ENCODE data around the gene PHF21B. TPM values are rescaled to one million over a fixed set of nuclear protein-coding genes. Genes with fewer than 3 reads are reported as not detected.

Gene PHF21B
- total RNA-seq, 1 experiment from 2014 or later = 4.5 TPM

DNA sequence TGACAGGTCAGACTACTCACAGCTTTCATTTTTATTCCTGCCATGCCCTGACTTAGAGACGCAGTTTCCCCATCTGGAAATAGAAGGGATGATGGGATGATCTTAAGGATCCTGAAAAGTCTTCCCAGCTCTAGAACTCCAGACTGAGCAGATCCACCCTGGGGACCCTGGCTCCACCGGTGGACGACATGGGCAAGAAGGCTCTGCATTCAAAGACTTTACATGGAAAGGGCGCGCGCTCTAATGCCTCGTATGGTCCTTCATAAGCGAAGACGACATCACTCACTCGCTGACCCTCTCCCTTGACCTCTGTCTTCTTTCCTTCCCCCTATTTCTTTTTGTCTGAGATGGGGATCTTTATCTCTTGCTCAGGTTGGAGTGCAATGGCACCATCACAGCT lies 24.4 kb upstream of the PHF21B start:
- no TSS peak for BruUV-seq (replicated peaks)
- ATAC-seq (no peak), DNase-seq (ENCODE audit: low read depth, low spot score) (no peak)
- CTCF ChIA-PET = interaction anchor here (1.1 kb wide), 1 partner anchor 9 kb away, joined by 5 read pairs; no protein-coding TSS in a partner anchor
- intact Hi-C loops (cut with micrococcal nuclease; ENCODE audit: unreplicated experiment) = no loop called here
- Histone ChIP-seq H3K36me3 (ENCODE audit: control insufficient read depth, insufficient read depth, low read length) (no peaks in the 10 kb centered on the region), H3K4me1 (ENCODE audit: control insufficient read depth, insufficient read depth, low read length) (no peaks in the 10 kb centered on the region), H3K9me3 (ENCODE audit: control insufficient read depth, insufficient read depth, low read depth, low read length) (no peaks in the 10 kb centered on the region), H3K27ac (ENCODE audit: low read length) (no peak overlapping the region), H3K27me3 (ENCODE audit: control insufficient read depth, insufficient read depth, low read length) (no peaks in the 10 kb centered on the region; the same call in 1 of the 2 replicates), H3K4me3 (ENCODE audit: low read depth in 2 of 2, low read length in 2 of 2) (no peak overlapping the region)
- in situ Hi-C loops (cut with HindIII; ENCODE audit: low pct_unique_long_range_greater_than_20kb, low sequenced_read_pairs) = no loop called here
- TF ChIP-seq, protein P1, sequence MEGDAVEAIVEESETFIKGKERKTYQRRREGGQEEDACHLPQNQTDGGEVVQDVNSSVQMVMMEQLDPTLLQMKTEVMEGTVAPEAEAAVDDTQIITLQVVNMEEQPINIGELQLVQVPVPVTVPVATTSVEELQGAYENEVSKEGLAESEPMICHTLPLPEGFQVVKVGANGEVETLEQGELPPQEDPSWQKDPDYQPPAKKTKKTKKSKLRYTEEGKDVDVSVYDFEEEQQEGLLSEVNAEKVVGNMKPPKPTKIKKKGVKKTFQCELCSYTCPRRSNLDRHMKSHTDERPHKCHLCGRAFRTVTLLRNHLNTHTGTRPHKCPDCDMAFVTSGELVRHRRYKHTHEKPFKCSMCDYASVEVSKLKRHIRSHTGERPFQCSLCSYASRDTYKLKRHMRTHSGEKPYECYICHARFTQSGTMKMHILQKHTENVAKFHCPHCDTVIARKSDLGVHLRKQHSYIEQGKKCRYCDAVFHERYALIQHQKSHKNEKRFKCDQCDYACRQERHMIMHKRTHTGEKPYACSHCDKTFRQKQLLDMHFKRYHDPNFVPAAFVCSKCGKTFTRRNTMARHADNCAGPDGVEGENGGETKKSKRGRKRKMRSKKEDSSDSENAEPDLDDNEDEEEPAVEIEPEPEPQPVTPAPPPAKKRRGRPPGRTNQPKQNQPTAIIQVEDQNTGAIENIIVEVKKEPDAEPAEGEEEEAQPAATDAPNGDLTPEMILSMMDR (IDR thresholded peaks at IDR 0.05) = no peak
- TF ChIP-seq SIN3A (IDR thresholded peaks at IDR 0.05; ENCODE audit: borderline replicate concordance, insufficient read depth, low read depth, low read length) (no peak), POLR2AphosphoS5 (IDR thresholded peaks at IDR 0.05; ENCODE audit: low read depth, low read length) (no peak), TCF7L2 (IDR thresholded peaks at IDR 0.05; ENCODE audit: low read depth, low read length) (no peak)
- TF ChIP-seq, protein P2, sequence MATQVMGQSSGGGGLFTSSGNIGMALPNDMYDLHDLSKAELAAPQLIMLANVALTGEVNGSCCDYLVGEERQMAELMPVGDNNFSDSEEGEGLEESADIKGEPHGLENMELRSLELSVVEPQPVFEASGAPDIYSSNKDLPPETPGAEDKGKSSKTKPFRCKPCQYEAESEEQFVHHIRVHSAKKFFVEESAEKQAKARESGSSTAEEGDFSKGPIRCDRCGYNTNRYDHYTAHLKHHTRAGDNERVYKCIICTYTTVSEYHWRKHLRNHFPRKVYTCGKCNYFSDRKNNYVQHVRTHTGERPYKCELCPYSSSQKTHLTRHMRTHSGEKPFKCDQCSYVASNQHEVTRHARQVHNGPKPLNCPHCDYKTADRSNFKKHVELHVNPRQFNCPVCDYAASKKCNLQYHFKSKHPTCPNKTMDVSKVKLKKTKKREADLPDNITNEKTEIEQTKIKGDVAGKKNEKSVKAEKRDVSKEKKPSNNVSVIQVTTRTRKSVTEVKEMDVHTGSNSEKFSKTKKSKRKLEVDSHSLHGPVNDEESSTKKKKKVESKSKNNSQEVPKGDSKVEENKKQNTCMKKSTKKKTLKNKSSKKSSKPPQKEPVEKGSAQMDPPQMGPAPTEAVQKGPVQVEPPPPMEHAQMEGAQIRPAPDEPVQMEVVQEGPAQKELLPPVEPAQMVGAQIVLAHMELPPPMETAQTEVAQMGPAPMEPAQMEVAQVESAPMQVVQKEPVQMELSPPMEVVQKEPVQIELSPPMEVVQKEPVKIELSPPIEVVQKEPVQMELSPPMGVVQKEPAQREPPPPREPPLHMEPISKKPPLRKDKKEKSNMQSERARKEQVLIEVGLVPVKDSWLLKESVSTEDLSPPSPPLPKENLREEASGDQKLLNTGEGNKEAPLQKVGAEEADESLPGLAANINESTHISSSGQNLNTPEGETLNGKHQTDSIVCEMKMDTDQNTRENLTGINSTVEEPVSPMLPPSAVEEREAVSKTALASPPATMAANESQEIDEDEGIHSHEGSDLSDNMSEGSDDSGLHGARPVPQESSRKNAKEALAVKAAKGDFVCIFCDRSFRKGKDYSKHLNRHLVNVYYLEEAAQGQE (IDR thresholded peaks at IDR 0.05; ENCODE audit: insufficient read depth in 1 of 2, low read depth in 2 of 2, low read length in 1 of 2) = no peak
- POLR2A ChIA-PET = no interaction called here

DNA sequence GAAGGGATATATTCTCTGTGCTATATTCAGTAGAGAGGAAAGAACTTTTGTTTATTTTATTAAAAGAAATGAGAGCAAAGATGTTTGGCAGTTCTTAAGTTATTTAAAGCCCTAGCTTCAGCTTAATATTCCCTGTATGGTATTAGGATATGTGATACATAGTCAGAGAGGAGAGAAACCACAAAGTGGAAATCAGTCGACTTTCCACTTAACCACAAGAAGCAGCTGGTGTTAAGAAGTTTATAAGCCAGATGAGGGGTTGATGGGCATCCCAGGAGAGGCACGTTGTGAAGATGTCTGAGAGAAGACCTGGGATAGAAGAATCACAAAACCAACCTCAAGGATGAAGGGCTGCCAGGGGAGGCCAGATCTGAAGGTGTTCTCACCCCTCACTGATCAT lies 23.3 kb upstream of the PHF21B start:
- ChIA-PET POLR2A (no interaction called here), CTCF (no interaction called here)
- Histone ChIP-seq H3K27me3 (ENCODE audit: control insufficient read depth, insufficient read depth, low read length) (no peaks in the 10 kb centered on the region; the same call in 1 of the 2 replicates), H3K4me1 (ENCODE audit: control insufficient read depth, insufficient read depth, low read length) (no peaks in the 10 kb centered on the region), H3K36me3 (ENCODE audit: control insufficient read depth, insufficient read depth, low read length) (no peaks in the 10 kb centered on the region), H3K9me3 (ENCODE audit: control insufficient read depth, insufficient read depth, low read depth, low read length) (no peaks in the 10 kb centered on the region), H3K4me3 (ENCODE audit: low read depth in 2 of 2, low read length in 2 of 2) (no peak overlapping the region), H3K27ac (ENCODE audit: low read length) (no peak overlapping the region)
- intact Hi-C loops (cut with micrococcal nuclease; ENCODE audit: unreplicated experiment) = no loop called here
- ATAC-seq (no peak), DNase-seq (ENCODE audit: low read depth, low spot score) (no peak)
- BruUV-seq (replicated peaks) = no TSS peak
- no peak for TF ChIP-seq POLR2AphosphoS5 (IDR thresholded peaks at IDR 0.05; ENCODE audit: low read depth, low read length)
- TF ChIP-seq SIN3A (IDR thresholded peaks at IDR 0.05; ENCODE audit: borderline replicate concordance, insufficient read depth, low read depth, low read length) = no peak
- no peak for TF ChIP-seq TCF7L2 (IDR thresholded peaks at IDR 0.05; ENCODE audit: low read depth, low read length)
- TF ChIP-seq, protein P1 (IDR thresholded peaks at IDR 0.05) = no peak
- in situ Hi-C loops (cut with HindIII; ENCODE audit: low pct_unique_long_range_greater_than_20kb, low sequenced_read_pairs) = no loop called here
